ENCODE data around the gene RHOA.
"Not testable (repeated sequence)": the region's sequence is repeated elsewhere in the genome, so short reads cannot be mapped to it uniquely, and the experiment has no call there.

RHOA gene

DNA sequence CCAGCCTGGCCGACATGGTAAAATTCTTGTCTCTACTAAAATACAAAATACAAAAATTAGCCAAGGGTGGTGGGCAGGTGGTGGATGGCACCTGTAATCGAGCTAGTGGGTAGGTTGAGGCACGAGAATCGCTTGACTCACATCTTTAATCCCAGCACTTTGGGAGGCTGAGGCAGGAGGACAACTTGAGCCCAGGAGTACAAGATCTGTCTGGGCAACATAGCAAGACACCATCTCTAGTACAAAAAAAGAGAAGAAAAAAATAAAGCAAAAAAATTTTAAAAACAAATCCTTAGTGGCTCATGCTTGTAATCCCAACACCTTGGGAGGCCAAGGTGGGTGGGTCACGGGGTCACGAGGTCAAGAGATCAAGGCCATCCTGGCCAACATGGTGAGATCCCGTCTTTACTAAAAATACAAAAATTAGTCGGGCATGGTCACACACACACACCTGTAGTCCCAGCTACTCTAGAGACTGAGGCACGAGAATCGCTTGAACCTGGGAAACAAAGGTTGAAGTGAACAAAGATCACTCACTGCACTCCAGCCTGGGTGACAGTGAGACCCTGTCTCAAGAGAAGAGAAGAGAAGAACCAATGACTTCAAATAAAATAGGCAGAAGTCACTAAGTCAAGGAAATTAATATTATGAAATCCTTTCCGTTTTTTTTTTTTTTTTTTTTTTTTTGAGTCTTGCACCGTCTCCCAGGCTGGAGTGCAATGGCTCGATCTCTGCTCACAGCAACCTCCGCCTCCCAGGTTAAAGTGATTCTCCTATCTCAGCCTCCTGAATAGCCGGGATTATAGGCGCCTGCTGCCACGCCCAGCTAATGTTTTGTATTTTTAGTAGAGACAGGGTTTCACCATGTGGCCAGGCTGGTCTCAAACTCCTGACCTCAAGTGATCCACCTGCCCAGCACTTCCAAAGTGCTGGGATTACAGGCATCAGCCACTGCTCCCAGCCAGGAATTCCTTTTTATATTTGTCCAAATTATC is 4.9 kb downstream of the RHOA start:
- H3K4me3 ChIP-seq (ENCODE audit: low read depth, low read length): peak overlapping the region; percentile 25

GRCh38 chr3:49405570-49405969 is 6.2 kb downstream of the RHOA start:
- not testable (repeated sequence) for DNase-seq (ENCODE audit: low read depth); H3K4me3 ChIP-seq (ENCODE audit: low read depth, low read length)

More for the DNA sequence above, 4.9 kb downstream of the RHOA start:
- no peak for DNase-seq (ENCODE audit: low read depth)
- no peak for TF ChIP-seq CTCF (IDR thresholded peaks at IDR 0.05; ENCODE audit: low read depth, low read length)
- no peak for TF ChIP-seq POLR2A (IDR thresholded peaks at IDR 0.05; ENCODE audit: extremely low read depth, insufficient read length)
- TF ChIP-seq MYC (IDR thresholded peaks at IDR 0.05; ENCODE audit: low read depth, low read length): no peak
- no peak for TF ChIP-seq MAX (IDR thresholded peaks at IDR 0.05; ENCODE audit: low read depth, low read length)

- DNase-seq (ENCODE audit: low read depth): no peak
- H3K4me3 ChIP-seq (ENCODE audit: low read depth, low read length): no peak overlapping the region
- no peak for TF ChIP-seq MAX (IDR thresholded peaks at IDR 0.05; ENCODE audit: low read depth, low read length)
- TF ChIP-seq MYC (IDR thresholded peaks at IDR 0.05; ENCODE audit: low read depth, low read length): no peak
- no peak for TF ChIP-seq POLR2A (IDR thresholded peaks at IDR 0.05; ENCODE audit: extremely low read depth, insufficient read length)
- no peak for TF ChIP-seq CTCF (IDR thresholded peaks at IDR 0.05; ENCODE audit: low read depth, low read length)
These were observed 7.9 kb downstream of the RHOA start for GRCh38 chr3:49403891-49404290.

DNA sequence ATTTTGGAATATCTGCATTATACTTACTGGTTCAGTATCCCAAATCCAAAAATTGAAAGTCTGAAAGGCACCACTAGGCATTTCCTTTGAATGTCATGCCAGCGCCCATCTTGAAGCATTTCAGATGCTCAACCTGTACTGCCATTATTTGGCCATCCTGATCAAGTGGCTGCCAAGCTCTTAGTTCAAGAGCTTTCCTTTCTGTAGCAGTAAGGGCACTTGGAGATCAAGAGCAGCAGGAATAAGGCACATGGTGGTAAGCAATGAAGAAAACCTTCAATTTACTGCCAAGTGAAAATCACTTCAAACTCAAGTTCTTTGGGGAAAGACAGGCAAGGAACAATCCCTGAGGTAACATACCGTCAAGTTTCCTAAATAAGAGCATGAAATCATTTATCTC is 10.0 kb downstream of the RHOA start:
- no peak for TF ChIP-seq CTCF (IDR thresholded peaks at IDR 0.05; ENCODE audit: low read depth, low read length)
- no peak for TF ChIP-seq MAX (IDR thresholded peaks at IDR 0.05; ENCODE audit: low read depth, low read length)
- no peak for TF ChIP-seq POLR2A (IDR thresholded peaks at IDR 0.05; ENCODE audit: extremely low read depth, insufficient read length)
- no peak for TF ChIP-seq MYC (IDR thresholded peaks at IDR 0.05; ENCODE audit: low read depth, low read length)
- DNase-seq (ENCODE audit: low read depth): no peak
- H3K4me3 ChIP-seq (ENCODE audit: low read depth, low read length): no peak overlapping the region

DNA sequence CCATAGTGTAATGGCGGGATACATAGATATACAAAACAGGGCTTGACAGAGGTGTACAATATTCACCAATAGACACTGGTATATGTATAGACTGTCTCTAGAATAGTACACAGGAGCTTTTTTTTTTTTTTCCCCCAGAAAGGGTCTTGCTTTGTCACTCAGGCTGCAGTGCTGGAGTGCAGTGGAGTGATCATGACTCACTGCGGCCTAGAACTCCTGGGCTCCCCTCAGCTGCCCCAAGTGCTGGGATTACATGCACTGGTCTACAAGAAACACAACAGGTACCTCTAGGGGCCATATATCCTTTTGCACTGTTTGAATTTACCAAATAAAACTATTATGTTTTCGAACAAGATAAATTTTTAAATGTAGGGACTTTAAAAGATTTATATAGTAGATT is 12.3 kb downstream of the RHOA start:
- peak; percentile 42 for DNase-seq (ENCODE audit: low read depth)
- TF ChIP-seq MAX (IDR thresholded peaks at IDR 0.05; ENCODE audit: low read depth, low read length) (no peak), MYC (IDR thresholded peaks at IDR 0.05; ENCODE audit: low read depth, low read length) (no peak), POLR2A (IDR thresholded peaks at IDR 0.05; ENCODE audit: extremely low read depth, insufficient read length) (no peak), CTCF (IDR thresholded peaks at IDR 0.05; ENCODE audit: low read depth, low read length) (no peak)
- no peak overlapping the region for H3K4me3 ChIP-seq (ENCODE audit: low read depth, low read length)

- TF ChIP-seq CTCF (IDR thresholded peaks at IDR 0.05; ENCODE audit: low read depth, low read length) (no peak), MAX (IDR thresholded peaks at IDR 0.05; ENCODE audit: low read depth, low read length) (peak; percentile 68)
- H3K4me3 ChIP-seq (ENCODE audit: low read depth, low read length): no peak overlapping the region
- DNase-seq (ENCODE audit: low read depth): peak; percentile 55
These were observed 14.3 kb downstream of the RHOA start for GRCh38 chr3:49397470-49397869.

DNA sequence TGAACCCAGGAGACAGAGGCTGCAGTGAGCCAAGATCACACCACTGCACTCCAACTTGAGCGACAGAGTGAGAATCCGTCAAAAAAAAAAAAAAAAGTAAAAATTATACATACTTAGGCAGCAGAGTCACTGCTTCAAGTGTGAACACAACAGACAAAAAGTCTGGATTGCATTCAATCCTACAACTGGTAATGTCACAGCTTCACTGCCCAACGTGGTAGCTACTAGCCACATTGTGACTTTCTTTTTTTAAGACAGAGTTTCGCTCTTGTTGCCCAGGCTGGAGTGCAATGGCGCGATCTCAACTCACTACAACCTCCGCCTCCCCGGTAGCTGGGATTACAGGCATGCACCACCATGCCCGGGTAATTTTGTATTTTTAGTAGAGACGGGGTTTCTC is 20.5 kb downstream of the RHOA start:
- not testable (repeated sequence) for H3K4me3 ChIP-seq (ENCODE audit: low read depth, low read length); DNase-seq (ENCODE audit: low read depth)
